Stimulated activated naive CD8-positive, alpha-beta T cell treated with anti-CD3 and anti-CD28 coated beads, Interleukin-15, amount 100 ng/mL, for 72 hours (primary cell): ENCODE results near the gene MADD.

Experiments
- ATAC-seq: fragments of 150-1000 bp; cut with Tn5 transposase; 2 replicates; pipeline ENCODE4 v1.10.0; 2021; ENCODE audit warnings: mild to moderate bottlenecking, moderate library complexity
- DNase-seq, 2 donors: peaks; one replicate each; pipeline ENCODE4 v3.0.0; 2021 to 2022
- H3K27ac Mint-ChIP-seq, 2 donors: one replicate each; pipeline ENCODE4 v1.8.0; 2022; ENCODE audit warnings: mild to moderate bottlenecking in 2 of 2, mixed read lengths in 2 of 2, moderate library complexity in 2 of 2
- H3K27me3 Mint-ChIP-seq: one replicate; pipeline ENCODE4 v1.8.0; 2022; ENCODE audit warnings: mixed read lengths
- H3K4me1 Mint-ChIP-seq: one replicate; pipeline ENCODE4 v1.8.0; 2022; ENCODE audit warnings: mild to moderate bottlenecking, mixed read lengths
- H3K4me3 Mint-ChIP-seq, 2 donors: one replicate each; pipeline ENCODE4 v1.8.0; 2022; ENCODE audit warnings: mild to moderate bottlenecking in 2 of 2, mixed read lengths in 2 of 2, moderate library complexity in 1 of 2
- H3K9me3 Mint-ChIP-seq, 2 donors: one replicate each; pipeline ENCODE4 v1.8.0; 2022; ENCODE audit warnings: mixed read lengths in 2 of 2

MADD gene

DNA sequence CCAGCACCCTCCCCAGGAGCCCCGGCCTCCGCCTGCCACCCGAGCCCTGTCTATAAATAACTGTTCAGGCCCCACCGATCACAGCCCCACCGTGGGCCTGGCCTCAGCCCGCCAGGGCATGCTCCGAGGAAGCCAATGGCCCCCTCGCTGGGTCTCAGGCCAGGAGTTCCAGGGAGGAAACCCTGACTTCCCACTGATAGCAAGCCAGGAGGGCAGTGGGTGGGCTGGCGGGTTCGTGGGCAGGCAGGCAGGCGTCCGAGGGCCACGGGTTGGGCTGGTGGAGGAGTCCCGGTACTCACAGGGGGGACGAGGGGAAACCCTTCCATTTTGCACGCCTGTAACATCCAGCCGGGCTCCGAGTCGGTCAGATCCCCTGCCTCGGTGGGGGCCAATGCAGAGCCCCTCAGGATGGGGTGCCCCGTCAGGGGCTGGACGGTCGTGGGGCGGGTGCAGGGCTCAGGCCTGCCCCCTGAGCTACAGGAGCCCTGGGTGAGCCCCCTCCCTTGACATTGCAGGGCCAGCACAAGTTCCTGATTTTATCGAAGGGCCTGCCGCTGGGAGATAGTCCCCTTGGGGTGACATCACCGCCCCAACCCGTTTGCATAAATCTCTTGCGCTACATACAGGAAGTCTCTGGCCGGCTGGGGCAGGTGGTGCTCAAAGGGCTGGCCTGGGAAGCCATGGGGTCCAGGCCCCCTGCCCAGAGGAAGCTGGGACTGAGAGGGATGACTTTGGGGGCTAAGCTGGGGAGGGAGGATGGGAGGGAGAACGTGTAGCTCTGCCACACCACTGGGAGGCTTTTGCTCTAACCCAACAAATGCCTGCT is 108.3 kb downstream of the MADD start, which contains the start of gene SPI1:
TSS of gene SPI1 (minus strand) at position 538 of the 826 bp plus-strand sequence. CDS start at position 344, 194 bp downstream.
- no peak within 1 kb of the TSS for H3K27ac Mint-ChIP-seq
- H3K4me1 Mint-ChIP-seq: peaks cover 13% of the 10 kb centered on the region
- H3K4me3 Mint-ChIP-seq: no peak within 1 kb of the TSS
- DNase-seq (no peak), ATAC-seq (peak; percentile 24)
- H3K9me3 Mint-ChIP-seq: no peaks in the 10 kb centered on the region
- no peaks in the 10 kb centered on the region for H3K27me3 Mint-ChIP-seq

DNA sequence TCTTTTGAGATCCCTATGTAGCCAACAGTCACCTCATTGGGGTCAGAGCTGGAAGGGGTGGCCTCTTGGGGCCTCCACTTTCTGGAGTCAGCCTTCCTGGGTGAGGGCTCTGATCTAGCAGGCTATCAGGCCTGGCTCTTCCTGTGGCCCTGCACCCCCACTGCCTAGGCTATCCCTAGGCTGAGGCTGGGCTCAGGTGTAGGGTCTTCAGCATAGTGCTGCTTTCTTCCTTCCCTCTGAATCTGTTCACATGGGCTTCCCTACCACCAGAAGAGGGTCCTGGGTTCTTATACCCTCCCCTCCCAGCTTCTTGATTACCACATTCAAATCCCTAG is 108.9 kb downstream of the MADD start:
- Mint-ChIP-seq H3K4me3 (no peak overlapping the region), H3K27me3 (no peaks in the 10 kb centered on the region)

DNA sequence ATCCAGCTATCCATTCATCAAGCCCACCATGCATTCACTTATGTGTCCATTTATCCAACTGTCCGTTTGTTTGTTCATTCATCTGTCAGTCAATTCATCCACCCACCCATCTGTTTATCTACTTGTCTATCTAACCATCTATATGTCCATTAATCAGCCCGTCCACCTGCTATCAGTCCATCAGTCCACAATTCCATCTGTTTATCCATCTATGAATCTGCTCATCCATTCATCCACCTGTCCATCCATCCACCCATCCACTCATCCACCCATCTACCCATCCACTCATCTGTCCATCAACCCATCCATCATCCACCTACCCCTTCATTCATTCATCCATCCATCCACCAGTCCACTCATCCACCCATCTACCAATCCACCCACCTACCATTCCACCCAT is 109.4 kb downstream of the MADD start:
- Mint-ChIP-seq H3K9me3 (no peaks in the 10 kb centered on the region), H3K4me3 (no peak overlapping the region), H3K27me3 (no peaks in the 10 kb centered on the region), H3K27ac (no peak overlapping the region), H3K4me1 (peaks cover 6% of the 10 kb centered on the region)
- DNase-seq (no peak), ATAC-seq (no peak)

More for the DNA sequence above, 108.9 kb downstream of the MADD start:
- DNase-seq: no peak
- no peak overlapping the region for H3K27ac Mint-ChIP-seq
- H3K9me3 Mint-ChIP-seq: no peaks in the 10 kb centered on the region
- peaks cover 11% of the 10 kb centered on the region for H3K4me1 Mint-ChIP-seq
- no peak for ATAC-seq
